ENCODE results near the gene ZBTB2.

- TF ChIP-seq, protein P1, sequence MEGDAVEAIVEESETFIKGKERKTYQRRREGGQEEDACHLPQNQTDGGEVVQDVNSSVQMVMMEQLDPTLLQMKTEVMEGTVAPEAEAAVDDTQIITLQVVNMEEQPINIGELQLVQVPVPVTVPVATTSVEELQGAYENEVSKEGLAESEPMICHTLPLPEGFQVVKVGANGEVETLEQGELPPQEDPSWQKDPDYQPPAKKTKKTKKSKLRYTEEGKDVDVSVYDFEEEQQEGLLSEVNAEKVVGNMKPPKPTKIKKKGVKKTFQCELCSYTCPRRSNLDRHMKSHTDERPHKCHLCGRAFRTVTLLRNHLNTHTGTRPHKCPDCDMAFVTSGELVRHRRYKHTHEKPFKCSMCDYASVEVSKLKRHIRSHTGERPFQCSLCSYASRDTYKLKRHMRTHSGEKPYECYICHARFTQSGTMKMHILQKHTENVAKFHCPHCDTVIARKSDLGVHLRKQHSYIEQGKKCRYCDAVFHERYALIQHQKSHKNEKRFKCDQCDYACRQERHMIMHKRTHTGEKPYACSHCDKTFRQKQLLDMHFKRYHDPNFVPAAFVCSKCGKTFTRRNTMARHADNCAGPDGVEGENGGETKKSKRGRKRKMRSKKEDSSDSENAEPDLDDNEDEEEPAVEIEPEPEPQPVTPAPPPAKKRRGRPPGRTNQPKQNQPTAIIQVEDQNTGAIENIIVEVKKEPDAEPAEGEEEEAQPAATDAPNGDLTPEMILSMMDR (IDR thresholded peaks at IDR 0.05; ENCODE audit: low read depth, low read length) = no peak
- TF ChIP-seq MAX (IDR thresholded peaks at IDR 0.05; ENCODE audit: low read depth, low read length) (no peak), POLR2A (IDR thresholded peaks at IDR 0.05; ENCODE audit: extremely low read depth, insufficient read length) (no peak), MYC (IDR thresholded peaks at IDR 0.05; ENCODE audit: low read depth, low read length) (no peak)
Measured at GRCh38 chr6:151330130-151330696, 61.1 kb downstream of the ZBTB2 start.
